SH-SY5Y (cell line): ENCODE measurements around the gene DOK7.

Experiments used
- GATA2 ChIP-seq: IDR thresholded peaks from 2 replicates; pipeline ENCODE4 v1.6.1; 2011; ENCODE audit warnings: mild to moderate bottlenecking, low read depth, low read length
- GATA3 ChIP-seq: IDR thresholded peaks from 2 replicates; pipeline ENCODE4 v1.6.1; 2011; ENCODE audit warnings: low read depth, mild to moderate bottlenecking, low read length, moderate library complexity

DNA sequence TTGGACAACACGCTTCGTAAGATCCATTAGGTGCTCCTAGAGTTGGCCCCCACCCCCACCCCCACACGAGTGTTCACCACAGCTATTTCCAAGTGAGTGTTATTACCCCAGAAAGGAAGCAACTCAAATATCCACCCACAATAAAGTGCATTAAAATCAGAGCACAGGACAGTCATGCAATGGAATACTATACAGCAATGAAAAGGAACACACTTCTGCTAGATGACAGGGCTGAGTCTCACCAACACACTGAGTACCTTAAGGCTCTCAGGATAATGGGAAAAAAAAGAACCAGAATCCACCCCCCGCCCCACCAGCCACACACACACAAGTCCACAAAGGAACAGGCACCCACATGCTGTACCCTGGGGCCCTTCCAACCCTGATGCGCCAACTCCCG is 48.1 kb downstream of the DOK7 start:
- TF ChIP-seq GATA2 = no peak
- TF ChIP-seq GATA3 = no peak
